K562 (cell line): Measurements from ENCODE around the gene EPHX1. TPM values are rescaled to one million over a fixed set of nuclear protein-coding genes. Genes with fewer than 3 reads are reported as not detected.

Source experiments
- ARID1B ChIP-seq: fragments of 450-650 bp; IDR thresholded peaks from 2 replicates; pipeline ENCODE4 v1.6.1; 2016; ENCODE audit warnings: antibody characterized with exemption, mild to moderate bottlenecking, inconsistent platforms
- BRD9 ChIP-seq: fragments of 450-650 bp; IDR thresholded peaks from 2 replicates; pipeline ENCODE4 v1.6.1; 2018; ENCODE audit warnings: low read depth; ENCODE audit not compliant: partially characterized antibody
- CBFA2T2 ChIP-seq: fragments of 450-650 bp; conservative IDR thresholded peaks from 2 replicates; pipeline ENCODE4 v1.6.1; 2017; ENCODE audit warnings: mild to moderate bottlenecking
- L3MBTL2 ChIP-seq: fragments of 450-650 bp; IDR thresholded peaks from 2 replicates; pipeline ENCODE4 v1.6.1; 2016; ENCODE audit warnings: mild to moderate bottlenecking, moderate library complexity
- NFATC3 ChIP-seq: fragments of 450-650 bp; IDR thresholded peaks from 2 replicates; pipeline ENCODE4 v1.6.1; 2017; ENCODE audit warnings: mild to moderate bottlenecking
- RCOR1 ChIP-seq, 2 experiments: IDR thresholded peaks; 2 replicates each; pipeline ENCODE4 v1.6.1; 2012; ENCODE audit warnings: low read depth in 2 of 2, low read length in 2 of 2, borderline replicate concordance in 1 of 2, improper control_type of control experiment in 1 of 2
- RFX5 ChIP-seq: IDR thresholded peaks from 2 replicates; pipeline ENCODE4 v1.6.1; 2011; ENCODE audit warnings: low read depth, mild to moderate bottlenecking, improper control_type of control experiment, low read length
- SAP30 ChIP-seq: fragments of 200-600 bp; sonication (generic); IDR thresholded peaks from 2 replicates; pipeline ENCODE4 v1.6.1; 2012; ENCODE audit warnings: borderline replicate concordance, low read depth, mild to moderate bottlenecking, moderate library complexity, low read length, control low read depth, inconsistent platforms; ENCODE audit not compliant: insufficient read depth, poor library complexity, severe bottlenecking
- ZNF239 ChIP-seq: fragments of 250-450 bp; sonication (Bioruptor Pico); IDR thresholded peaks from 2 replicates; pipeline ENCODE4 v1.4.0; 2020; ENCODE audit warnings: mild to moderate bottlenecking
- ZNF274 ChIP-seq: IDR thresholded peaks from 2 replicates; pipeline ENCODE4 v1.6.1; 2011; ENCODE audit warnings: low read depth, mild to moderate bottlenecking, low read length, moderate library complexity, borderline replicate concordance
- ZSCAN29 ChIP-seq: fragments of 450-650 bp; IDR thresholded peaks from 2 replicates; pipeline ENCODE4 v1.6.1; 2017
- polyA plus RNA-seq, 8 experiments: library from polyadenylated mRNA; depleted of rRNA in 4 of 8; stranded (reverse) in 5 of 8; unstranded in 3 of 8; fragments of >200 nt; fragmentation: Nextera tagmentation in 2 of 8; fragmentation: Illumina TruSeq in 1 of 8; extraction: Ambion mirVana in 2 of 8; extraction: Trizol in 1 of 8; gene quantifications; 2 replicates each; pipeline versions ENCODE4 v1.2.1 to v1.2.3, GENCODE V29; 2011 to 2014; ENCODE audit warnings: inconsistent platforms in 1 of 8, missing spikeins in 1 of 8
- total RNA-seq, 7 experiments: library from RNA; depleted of rRNA in 6 of 7; stranded (reverse); fragments of >200 nt in 6 of 7; fragmentation: Illumina TruSeq in 2 of 7; extraction: Trizol in 2 of 7; gene quantifications; 2 replicates each; pipeline versions ENCODE4 v1.2.1 to v1.2.3, GENCODE V29; 2011 to 2021; ENCODE audit warnings: low replicate concordance in 1 of 7
- TF ChIP-seq, protein P1 (sequence below), 2 experiments: fragments of 450-650 bp; conservative IDR thresholded peaks; 2 replicates each; pipeline ENCODE4 v1.6.1; 2017; ENCODE audit warnings: mild to moderate bottlenecking in 2 of 2, moderate library complexity in 2 of 2
- TF ChIP-seq, protein P2 (sequence below): fragments of 450-650 bp; IDR thresholded peaks from 2 replicates; pipeline ENCODE4 v1.6.1; 2018; ENCODE audit not compliant: partially characterized antibody
- TF ChIP-seq, protein P3 (sequence below): fragments of 250-450 bp; sonication (Bioruptor Pico); IDR thresholded peaks from 2 replicates; pipeline ENCODE4 v1.8.0; 2022; ENCODE audit warnings: moderate library complexity, mild to moderate bottlenecking, inconsistent platforms
- TF ChIP-seq, protein P4 (sequence below): IDR thresholded peaks from 2 replicates; pipeline ENCODE4 v1.6.1; 2014; ENCODE audit warnings: antibody characterized with exemption
- TF ChIP-seq, protein P5 (sequence below): sonication (generic); formaldehyde crosslinking; IDR thresholded peaks from 2 replicates; pipeline ENCODE4 v1.8.0; 2023; ENCODE audit warnings: mild to moderate bottlenecking, missing genetic modification reagents

Gene EPHX1
- total and polyA plus RNA-seq, 9 of the 15 experiments (the other 6 are each of a cell fraction or from before 2014, with no cell fraction given): 0.21 to 27.0 (median 6.7) TPM

DNA sequence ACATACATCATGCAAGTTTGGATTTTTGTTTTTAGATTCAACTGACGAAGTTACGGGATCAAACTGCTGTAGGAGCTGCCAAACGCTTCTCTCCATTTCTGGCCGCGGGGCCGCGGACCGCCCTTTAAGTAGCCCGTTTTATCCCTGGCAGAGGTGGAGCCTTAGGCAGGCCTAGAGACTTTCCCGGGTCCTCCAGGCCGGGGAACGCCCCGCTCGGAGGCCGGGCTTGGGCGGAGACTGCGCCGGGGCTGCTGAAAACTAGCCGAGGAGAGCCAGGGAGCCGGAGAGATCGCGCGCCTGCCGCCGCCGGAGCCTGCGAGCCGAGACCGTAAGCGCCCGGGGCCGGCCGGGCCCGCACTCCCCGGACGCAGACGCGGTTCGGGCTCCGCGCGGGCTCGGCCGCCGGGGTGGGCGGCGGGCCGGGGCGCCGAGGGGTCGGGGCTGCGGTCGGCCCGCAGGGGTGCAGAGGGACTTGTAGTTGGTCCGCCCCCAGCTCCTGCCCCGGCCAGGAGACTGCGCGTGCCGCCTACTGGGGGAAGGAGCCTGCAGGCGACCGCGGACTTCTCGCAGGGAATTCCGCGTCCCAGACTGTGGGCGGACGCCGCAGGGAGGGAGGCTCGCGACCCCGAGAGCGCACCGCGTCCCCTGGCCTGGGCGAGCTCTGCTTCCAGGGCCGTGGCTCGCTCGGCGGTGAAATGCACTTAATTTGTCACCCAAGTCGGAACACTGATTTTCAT, at the start of gene EPHX1 (continued):
- TF ChIP-seq, protein P1, sequence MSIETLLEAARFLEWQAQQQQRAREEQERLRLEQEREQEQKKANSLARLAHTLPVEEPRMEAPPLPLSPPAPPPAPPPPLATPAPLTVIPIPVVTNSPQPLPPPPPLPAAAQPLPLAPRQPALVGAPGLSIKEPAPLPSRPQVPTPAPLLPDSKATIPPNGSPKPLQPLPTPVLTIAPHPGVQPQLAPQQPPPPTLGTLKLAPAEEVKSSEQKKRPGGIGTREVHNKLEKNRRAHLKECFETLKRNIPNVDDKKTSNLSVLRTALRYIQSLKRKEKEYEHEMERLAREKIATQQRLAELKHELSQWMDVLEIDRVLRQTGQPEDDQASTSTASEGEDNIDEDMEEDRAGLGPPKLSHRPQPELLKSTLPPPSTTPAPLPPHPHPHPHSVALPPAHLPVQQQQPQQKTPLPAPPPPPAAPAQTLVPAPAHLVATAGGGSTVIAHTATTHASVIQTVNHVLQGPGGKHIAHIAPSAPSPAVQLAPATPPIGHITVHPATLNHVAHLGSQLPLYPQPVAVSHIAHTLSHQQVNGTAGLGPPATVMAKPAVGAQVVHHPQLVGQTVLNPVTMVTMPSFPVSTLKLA (conservative IDR thresholded peaks at IDR 0.05): 0 out of 4 replicates have a peak, but pooled peaks of 1 of the 2 experiments have one; percentile 38
- TF ChIP-seq ARID1B (no peak), SAP30 (peak; percentile 64), RFX5 (no peak), ZNF274 (no peak), NFATC3 (no peak), RCOR1 (IDR thresholded peaks at IDR 0.05; ENCODE audit: borderline replicate concordance in 1 of 2, low read depth in 2 of 2, low read length in 2 of 2) (no peak; a peak in 1 of 4 replicates), CBFA2T2 (no peak), L3MBTL2 (0 out of 2 replicates have a peak, but pooled peaks have one; percentile 9), ZSCAN29 (no peak), ZNF239 (CRISPR knock-in tag) (no peak), BRD9 (no peak)
- TF ChIP-seq, protein P2, sequence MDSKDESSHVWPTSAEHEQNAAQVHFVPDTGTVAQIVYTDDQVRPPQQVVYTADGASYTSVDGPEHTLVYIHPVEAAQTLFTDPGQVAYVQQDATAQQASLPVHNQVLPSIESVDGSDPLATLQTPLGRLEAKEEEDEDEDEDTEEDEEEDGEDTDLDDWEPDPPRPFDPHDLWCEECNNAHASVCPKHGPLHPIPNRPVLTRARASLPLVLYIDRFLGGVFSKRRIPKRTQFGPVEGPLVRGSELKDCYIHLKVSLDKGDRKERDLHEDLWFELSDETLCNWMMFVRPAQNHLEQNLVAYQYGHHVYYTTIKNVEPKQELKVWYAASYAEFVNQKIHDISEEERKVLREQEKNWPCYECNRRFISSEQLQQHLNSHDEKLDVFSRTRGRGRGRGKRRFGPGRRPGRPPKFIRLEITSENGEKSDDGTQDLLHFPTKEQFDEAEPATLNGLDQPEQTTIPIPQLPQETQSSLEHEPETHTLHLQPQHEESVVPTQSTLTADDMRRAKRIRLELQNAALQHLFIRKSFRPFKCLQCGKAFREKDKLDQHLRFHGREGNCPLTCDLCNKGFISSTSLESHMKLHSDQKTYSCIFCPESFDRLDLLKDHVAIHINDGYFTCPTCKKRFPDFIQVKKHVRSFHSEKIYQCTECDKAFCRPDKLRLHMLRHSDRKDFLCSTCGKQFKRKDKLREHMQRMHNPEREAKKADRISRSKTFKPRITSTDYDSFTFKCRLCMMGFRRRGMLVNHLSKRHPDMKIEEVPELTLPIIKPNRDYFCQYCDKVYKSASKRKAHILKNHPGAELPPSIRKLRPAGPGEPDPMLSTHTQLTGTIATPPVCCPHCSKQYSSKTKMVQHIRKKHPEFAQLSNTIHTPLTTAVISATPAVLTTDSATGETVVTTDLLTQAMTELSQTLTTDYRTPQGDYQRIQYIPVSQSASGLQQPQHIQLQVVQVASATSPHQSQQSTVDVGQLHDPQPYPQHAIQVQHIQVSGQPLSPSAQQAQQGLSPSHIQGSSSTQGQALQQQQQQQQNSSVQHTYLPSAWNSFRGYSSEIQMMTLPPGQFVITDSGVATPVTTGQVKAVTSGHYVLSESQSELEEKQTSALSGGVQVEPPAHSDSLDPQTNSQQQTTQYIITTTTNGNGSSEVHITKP: peak; percentile 90
- TF ChIP-seq, protein P3, sequence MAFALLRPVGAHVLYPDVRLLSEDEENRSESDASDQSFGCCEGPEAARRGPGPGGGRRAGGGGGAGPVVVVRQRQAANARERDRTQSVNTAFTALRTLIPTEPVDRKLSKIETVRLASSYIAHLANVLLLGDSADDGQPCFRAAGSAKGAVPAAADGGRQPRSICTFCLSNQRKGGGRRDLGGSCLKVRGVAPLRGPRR: no peak
- TF ChIP-seq, protein P4, sequence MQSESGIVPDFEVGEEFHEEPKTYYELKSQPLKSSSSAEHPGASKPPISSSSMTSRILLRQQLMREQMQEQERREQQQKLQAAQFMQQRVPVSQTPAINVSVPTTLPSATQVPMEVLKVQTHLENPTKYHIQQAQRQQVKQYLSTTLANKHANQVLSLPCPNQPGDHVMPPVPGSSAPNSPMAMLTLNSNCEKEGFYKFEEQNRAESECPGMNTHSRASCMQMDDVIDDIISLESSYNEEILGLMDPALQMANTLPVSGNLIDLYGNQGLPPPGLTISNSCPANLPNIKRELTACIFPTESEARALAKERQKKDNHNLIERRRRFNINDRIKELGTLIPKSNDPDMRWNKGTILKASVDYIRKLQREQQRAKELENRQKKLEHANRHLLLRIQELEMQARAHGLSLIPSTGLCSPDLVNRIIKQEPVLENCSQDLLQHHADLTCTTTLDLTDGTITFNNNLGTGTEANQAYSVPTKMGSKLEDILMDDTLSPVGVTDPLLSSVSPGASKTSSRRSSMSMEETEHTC: no peak
- TF ChIP-seq, protein P5, sequence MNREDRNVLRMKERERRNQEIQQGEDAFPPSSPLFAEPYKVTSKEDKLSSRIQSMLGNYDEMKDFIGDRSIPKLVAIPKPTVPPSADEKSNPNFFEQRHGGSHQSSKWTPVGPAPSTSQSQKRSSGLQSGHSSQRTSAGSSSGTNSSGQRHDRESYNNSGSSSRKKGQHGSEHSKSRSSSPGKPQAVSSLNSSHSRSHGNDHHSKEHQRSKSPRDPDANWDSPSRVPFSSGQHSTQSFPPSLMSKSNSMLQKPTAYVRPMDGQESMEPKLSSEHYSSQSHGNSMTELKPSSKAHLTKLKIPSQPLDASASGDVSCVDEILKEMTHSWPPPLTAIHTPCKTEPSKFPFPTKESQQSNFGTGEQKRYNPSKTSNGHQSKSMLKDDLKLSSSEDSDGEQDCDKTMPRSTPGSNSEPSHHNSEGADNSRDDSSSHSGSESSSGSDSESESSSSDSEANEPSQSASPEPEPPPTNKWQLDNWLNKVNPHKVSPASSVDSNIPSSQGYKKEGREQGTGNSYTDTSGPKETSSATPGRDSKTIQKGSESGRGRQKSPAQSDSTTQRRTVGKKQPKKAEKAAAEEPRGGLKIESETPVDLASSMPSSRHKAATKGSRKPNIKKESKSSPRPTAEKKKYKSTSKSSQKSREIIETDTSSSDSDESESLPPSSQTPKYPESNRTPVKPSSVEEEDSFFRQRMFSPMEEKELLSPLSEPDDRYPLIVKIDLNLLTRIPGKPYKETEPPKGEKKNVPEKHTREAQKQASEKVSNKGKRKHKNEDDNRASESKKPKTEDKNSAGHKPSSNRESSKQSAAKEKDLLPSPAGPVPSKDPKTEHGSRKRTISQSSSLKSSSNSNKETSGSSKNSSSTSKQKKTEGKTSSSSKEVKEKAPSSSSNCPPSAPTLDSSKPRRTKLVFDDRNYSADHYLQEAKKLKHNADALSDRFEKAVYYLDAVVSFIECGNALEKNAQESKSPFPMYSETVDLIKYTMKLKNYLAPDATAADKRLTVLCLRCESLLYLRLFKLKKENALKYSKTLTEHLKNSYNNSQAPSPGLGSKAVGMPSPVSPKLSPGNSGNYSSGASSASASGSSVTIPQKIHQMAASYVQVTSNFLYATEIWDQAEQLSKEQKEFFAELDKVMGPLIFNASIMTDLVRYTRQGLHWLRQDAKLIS (CRISPR knock-in tag): no peak
